Thymus (tissue), 11 donors: ENCODE results near the gene ST6GAL1. TPM values are rescaled to one million over a fixed set of nuclear protein-coding genes. Genes with fewer than 3 reads are reported as not detected.
"Not testable (repeated sequence)": the region's sequence is repeated elsewhere in the genome, so short reads cannot be mapped to it uniquely, and the experiment has no call there.

Source experiments
- DNase-seq, 9 donors: peaks; one replicate each; pipeline ENCODE4 v3.0.0-alpha.2; 2013; ENCODE audit warnings: low spot score in 9 of 9, low read depth in 6 of 9, missing footprints in 1 of 9
- H3K27ac ChIP-seq, 2 donors: one replicate each; pipeline ENCODE4 v1.5.1; 2013; ENCODE audit warnings: control low read depth in 1 of 2, low read depth in 1 of 2, low read length in 1 of 2, mild to moderate bottlenecking in 1 of 2, moderate library complexity in 1 of 2
- H3K27me3 ChIP-seq, 2 donors: one replicate each; pipeline ENCODE4 v1.5.1; 2013; ENCODE audit warnings: low read length in 1 of 2; ENCODE audit not compliant: control insufficient read depth in 2 of 2, insufficient read depth in 1 of 2
- H3K36me3 ChIP-seq, 2 donors: one replicate each; pipeline ENCODE4 v1.5.1; 2013; ENCODE audit warnings: low read length in 1 of 2, mild to moderate bottlenecking in 1 of 2, moderate library complexity in 1 of 2; ENCODE audit not compliant: control insufficient read depth in 2 of 2, insufficient read depth in 2 of 2
- H3K4me1 ChIP-seq, 2 donors: one replicate each; pipeline ENCODE4 v1.5.1; 2013; ENCODE audit warnings: low read length in 2 of 2; ENCODE audit not compliant: control insufficient read depth in 2 of 2, insufficient read depth in 2 of 2
- H3K4me3 ChIP-seq, 2 donors: one replicate each; pipeline ENCODE4 v1.5.1; 2013; ENCODE audit warnings: low read length in 2 of 2, control low read depth in 1 of 2, mild to moderate bottlenecking in 1 of 2
- H3K9me3 ChIP-seq, 2 donors: one replicate each; pipeline ENCODE4 v1.5.1; 2013; ENCODE audit warnings: low read length in 1 of 2, mild to moderate bottlenecking in 1 of 2; ENCODE audit not compliant: control insufficient read depth in 2 of 2, insufficient read depth in 1 of 2
- WGBS: extraction: QIAGEN DNeasy Blood & Tissue Kit; methylation state at CpG from one replicate; pipeline ENCODE4 v1.1.7; 2013; 5-methylcytosine and 5-hydroxymethylcytosine counted together
- polyA plus RNA-seq: library from polyadenylated mRNA; stranded (reverse); fragments of 200-250 nt; gene quantifications from one replicate; pipeline ENCODE4 v1.2.3, GENCODE V29; 2013
- total RNA-seq: library from RNA; stranded (reverse); fragments of 120-200 nt; gene quantifications from one replicate; pipeline ENCODE4 v1.2.4, GENCODE V29; 2013
- donor health status: healthy.

ST6GAL1 gene
- total and polyA plus RNA-seq, 2 donors = 37.6 to 39.2 TPM

DNA sequence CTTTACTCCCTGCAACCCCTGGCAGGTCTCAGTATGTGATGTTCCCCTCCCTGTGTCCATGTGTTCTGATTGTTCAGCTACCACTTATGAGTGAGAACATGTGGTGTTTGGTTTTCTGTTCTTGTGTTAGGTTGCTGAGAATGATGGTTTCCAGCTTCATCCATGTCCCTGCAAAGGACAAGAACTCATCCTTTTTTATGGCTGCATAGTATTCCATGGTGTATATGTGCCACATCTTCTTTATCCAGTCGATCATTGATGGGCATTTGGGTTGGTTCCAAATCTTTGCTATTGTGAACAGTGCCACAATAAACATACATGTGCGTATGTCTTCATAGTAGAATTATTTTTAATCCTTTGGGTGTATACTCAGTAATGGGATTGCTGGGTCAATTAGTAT, 26.6 kb upstream of the ST6GAL1 start:
- H3K4me3 ChIP-seq, H3K36me3 ChIP-seq, H3K4me1 ChIP-seq, H3K27ac ChIP-seq, H3K9me3 ChIP-seq, DNase-seq, H3K27me3 ChIP-seq: not testable (repeated sequence)
- WGBS = 98% methylated on average over 2 of the region's 2 CpGs

DNA sequence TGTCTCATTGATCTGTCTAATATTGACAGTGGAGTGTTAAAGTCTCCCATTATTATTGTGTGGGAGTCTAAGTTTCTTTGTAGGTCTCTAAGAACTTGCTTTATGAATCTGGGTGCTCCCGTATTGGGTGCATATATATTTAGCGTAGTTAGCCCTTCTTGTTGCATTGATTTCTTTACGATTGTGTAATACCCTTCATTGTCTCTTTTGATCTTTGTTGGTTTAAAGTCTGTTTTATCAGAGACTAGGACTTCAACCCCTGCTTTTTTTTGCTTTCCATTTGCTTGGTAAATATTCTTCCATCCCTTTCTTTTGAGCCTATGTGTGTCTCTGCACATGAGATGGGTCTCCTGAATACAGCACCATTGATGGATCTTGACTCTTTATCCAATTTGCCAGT, 23.3 kb upstream of the ST6GAL1 start:
- not testable (repeated sequence) for H3K27me3 ChIP-seq, H3K9me3 ChIP-seq

DNA sequence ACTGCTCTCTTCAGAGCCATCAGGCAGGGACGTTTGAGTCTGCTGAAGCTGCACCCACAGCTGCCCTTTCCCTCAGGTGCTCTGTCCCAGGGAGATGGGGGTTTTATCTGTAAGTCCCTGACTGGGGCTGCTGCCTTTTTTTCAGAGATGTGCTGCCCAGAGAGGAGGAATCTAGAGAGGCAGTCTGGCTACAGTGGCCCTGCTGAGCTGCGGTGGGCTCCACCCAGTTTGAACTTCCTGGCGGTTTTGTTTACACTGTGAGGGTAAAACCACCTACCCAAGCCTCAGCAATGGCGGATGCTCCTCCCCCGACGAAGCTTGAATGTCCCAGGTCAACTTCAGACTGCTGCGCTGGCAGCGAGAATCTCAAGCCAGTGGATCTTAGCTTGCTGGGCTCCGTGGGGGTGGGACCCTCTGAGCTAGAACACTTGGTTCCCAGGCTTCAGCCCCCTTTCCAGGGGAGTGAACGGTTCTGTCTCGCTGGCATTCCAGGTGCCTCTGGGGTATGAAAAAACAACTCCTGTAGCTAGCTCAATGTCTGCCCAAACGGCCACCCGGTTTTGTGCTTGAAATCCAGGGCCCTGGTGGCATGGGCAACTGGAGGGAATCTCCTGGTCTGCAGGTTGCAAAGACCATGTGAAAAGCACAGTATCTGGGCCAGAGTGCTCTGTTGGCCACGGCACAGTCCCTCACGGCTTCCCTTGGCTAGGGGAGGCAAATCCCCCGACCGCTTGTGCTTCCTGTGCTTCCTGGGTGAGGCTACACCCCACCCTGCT, 21.1 kb upstream of the ST6GAL1 start:
- peak overlapping the region; percentile 57 to 77 for H3K27ac ChIP-seq
- DNase-seq = peak in 7 of 9 donors; percentile 38 to 86 (median 56)

More for the DNA sequence above, 23.3 kb upstream of the ST6GAL1 start:
- H3K4me1 ChIP-seq = peaks cover 0 to 13% of the 10 kb centered on the region in 2 donors
- 97% methylated on average over 3 of the region's 3 CpGs for WGBS
- DNase-seq, H3K36me3 ChIP-seq, H3K4me3 ChIP-seq, H3K27ac ChIP-seq: not testable (repeated sequence)

GRCh38 chr3:186915806-186916796, 14.2 kb upstream of the ST6GAL1 start:
- no peak for DNase-seq
- no peaks in the 10 kb centered on the region for H3K27me3 ChIP-seq
- WGBS = 56% methylated on average over 11 of the region's 11 CpGs
- no peaks in the 10 kb centered on the region for H3K36me3 ChIP-seq
- H3K4me3 ChIP-seq = no peak overlapping the region
- peaks cover 0 to 9% of the 10 kb centered on the region in 2 donors for H3K4me1 ChIP-seq
- H3K27ac ChIP-seq = no peak overlapping the region
- H3K9me3 ChIP-seq = no peaks in the 10 kb centered on the region

More for the DNA sequence above, 21.1 kb upstream of the ST6GAL1 start:
- Histone ChIP-seq H3K4me3 (no peak overlapping the region), H3K36me3 (no peaks in the 10 kb centered on the region), H3K9me3 (peaks cover 1 to 6% of the 10 kb centered on the region in 2 donors), H3K27me3 (no peaks in the 10 kb centered on the region), H3K4me1 (peaks cover 0 to 13% of the 10 kb centered on the region in 2 donors)
- WGBS = 44% methylated on average over 17 of the region's 17 CpGs

- H3K27me3 ChIP-seq = no peaks in the 10 kb centered on the region
- H3K36me3 ChIP-seq = no peaks in the 10 kb centered on the region
- no peak for DNase-seq
- no peak overlapping the region for H3K4me3 ChIP-seq
- 83% methylated on average over 4 of the region's 4 CpGs for WGBS
- H3K4me1 ChIP-seq = peaks cover 0 to 9% of the 10 kb centered on the region in 2 donors
- H3K27ac ChIP-seq = no peak overlapping the region
- H3K9me3 ChIP-seq = no peaks in the 10 kb centered on the region
Measured at GRCh38 chr3:186917512-186918312, 12.6 kb upstream of the ST6GAL1 start.

- Histone ChIP-seq H3K4me1 (peaks cover 0 to 9% of the 10 kb centered on the region in 2 donors), H3K27ac (no peak overlapping the region), H3K4me3 (no peak overlapping the region), H3K36me3 (no peaks in the 10 kb centered on the region), H3K9me3 (no peaks in the 10 kb centered on the region), H3K27me3 (no peaks in the 10 kb centered on the region)
- 96% methylated on average over 4 of the region's 4 CpGs for WGBS
- DNase-seq = no peak
Measured at GRCh38 chr3:186920301-186920700, 10.0 kb upstream of the ST6GAL1 start.

- Histone ChIP-seq H3K4me1 (peaks cover 0 to 9% of the 10 kb centered on the region in 2 donors), H3K27me3 (no peaks in the 10 kb centered on the region), H3K27ac (no peak overlapping the region), H3K4me3 (no peak overlapping the region), H3K9me3 (no peaks in the 10 kb centered on the region), H3K36me3 (no peaks in the 10 kb centered on the region)
- DNase-seq = no peak
- 97% methylated on average over 1 of the region's 1 CpG for WGBS
Measured at GRCh38 chr3:186920796-186921195, 9.5 kb upstream of the ST6GAL1 start.

DNA sequence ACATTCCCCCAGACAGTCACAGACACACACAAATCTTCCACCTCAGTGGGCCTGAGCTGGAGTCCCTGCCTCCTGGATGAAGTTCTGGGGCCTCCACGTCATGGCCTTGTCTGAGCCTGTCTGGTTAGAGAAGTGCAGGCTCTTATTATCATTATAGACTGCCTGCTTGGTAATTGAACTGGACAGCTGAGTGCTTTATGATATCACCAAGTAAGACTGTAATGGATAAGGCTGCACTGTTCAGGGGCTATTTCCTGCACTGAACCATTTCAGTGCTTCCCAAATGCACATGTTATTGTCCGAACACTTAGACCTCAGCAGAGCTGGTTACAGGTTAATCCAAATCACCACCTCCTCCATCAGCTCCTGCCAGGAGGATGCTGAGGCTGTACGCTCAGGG, 8.7 kb upstream of the ST6GAL1 start:
- Histone ChIP-seq H3K9me3 (no peaks in the 10 kb centered on the region), H3K27ac (no peak overlapping the region), H3K4me3 (no peak overlapping the region), H3K27me3 (no peaks in the 10 kb centered on the region), H3K4me1 (peaks cover 0 to 2% of the 10 kb centered on the region in 2 donors), H3K36me3 (no peaks in the 10 kb centered on the region)
- no peak for DNase-seq
- 94% methylated on average over 3 of the region's 3 CpGs for whole genome bisulfite sequencing
